Esophagus muscularis mucosa (tissue), 3 donors: Measurements from ENCODE around the gene SLFN5.

Experiments used
- CTCF ChIP-seq, 3 experiments: fragments of 200-600 bp in 2 of 3; fragments of 450-650 bp in 1 of 3; sonication (generic) in 2 of 3; IDR thresholded peaks; one replicate each; pipeline ENCODE4 v1.5.1; 2017 to 2019; ENCODE audit warnings: antibody characterized with exemption in 3 of 3, mild to moderate bottlenecking in 2 of 3, moderate library complexity in 1 of 3
- POLR2A ChIP-seq: fragments of 450-650 bp; IDR thresholded peaks from one replicate; pipeline ENCODE4 v1.6.1; 2017; ENCODE audit warnings: antibody characterized with exemption, moderate library complexity, mild to moderate bottlenecking, low read depth

GRCh38 chr17:35295686-35296085 lies 52.8 kb downstream of the SLFN5 start:
- TF ChIP-seq CTCF (IDR thresholded peaks at IDR 0.05) (no peak), POLR2A (no peak)
